A549 (cell line): Measurements from ENCODE around the gene CDK9. TPM values are rescaled to one million over a fixed set of nuclear protein-coding genes. Genes with fewer than 3 reads are reported as not detected.

Source experiments
- ATAC-seq, 2 experiments: fragments of 200-7000 bp in 1 of 2; fragments of >200 bp in 1 of 2; cut with Nextera tagmentation in 1 of 2; cut with Tn5 transposase in 1 of 2; 3 replicates each; pipeline versions ENCODE4 v1.8.0 to v1.9.1; 2018 to 2020; ENCODE audit warnings: mild to moderate bottlenecking in 1 of 2, moderate library complexity in 1 of 2
- CTCF ChIA-PET: fragments of 300-600 bp; sonication (Branson Sonifier 250); formaldehyde crosslinking; extraction: SDS; loops from one replicate; lab custom pipeline; 2021; ENCODE audit warnings: antibody characterized with exemption, inconsistent platforms; lab: Yijun Ruan, JAX
- POLR2A ChIA-PET: fragments of 350-600 bp; formaldehyde crosslinking; extraction: SDS; loops from one replicate; lab custom pipeline; 2021; ENCODE audit warnings: antibody characterized with exemption, inconsistent platforms; lab: Yijun Ruan, JAX
- DNase-seq, 2 experiments: peaks; one replicate each; pipeline versions ENCODE4 v3.0.0 to v3.0.0-alpha.2; 2011 to 2016; ENCODE audit warnings: low read depth in 1 of 2, low spot score in 1 of 2
- FAIRE-seq: peaks from 2 replicates; lab custom pipeline; 2011; peaks lifted over from hg19 to GRCh38; lab: Jason Lieb, UNC
- H3K27ac ChIP-seq, 2 experiments: fragments of >200 bp; sonication (Bioruptor Twin); formaldehyde crosslinking; 3 replicates each; pipeline ENCODE4 v1.5.1; 2016 to 2017
- H3K4me1 ChIP-seq: fragments of >200 bp; sonication (Bioruptor Twin); formaldehyde crosslinking; 3 replicates; pipeline ENCODE4 v1.6.1; 2016
- H3K4me2 ChIP-seq: fragments of >200 bp; sonication (Bioruptor Twin); formaldehyde crosslinking; 3 replicates; pipeline ENCODE4 v1.6.1; 2016
- H3K4me3 ChIP-seq: fragments of >200 bp; sonication (Bioruptor Twin); formaldehyde crosslinking; 3 replicates; pipeline ENCODE4 v1.5.1; 2016
- H3K9me3 ChIP-seq: fragments of >200 bp; sonication (Bioruptor Twin); formaldehyde crosslinking; 3 replicates; pipeline ENCODE4 v1.6.1; 2016
- ATOH8 ChIP-seq: fragments of 250-450 bp; sonication (Bioruptor Pico); IDR thresholded peaks from 2 replicates; pipeline ENCODE4 v1.5.0; 2020; ENCODE audit warnings: low read depth, mild to moderate bottlenecking, moderate library complexity
- CHD2 ChIP-seq: fragments of 150-350 bp; IDR thresholded peaks from 2 replicates; pipeline ENCODE4 v1.6.1; 2014; ENCODE audit warnings: low read length; ENCODE audit not compliant: partially characterized antibody
- EHF ChIP-seq: fragments of 250-450 bp; sonication (Bioruptor Pico); IDR thresholded peaks from 2 replicates; pipeline ENCODE4 v1.5.0; 2020; ENCODE audit warnings: mild to moderate bottlenecking
- EP300 ChIP-seq, 2 experiments: fragments of >200 bp; sonication (Bioruptor Twin); formaldehyde crosslinking; IDR thresholded peaks; 2 replicates in 1 of 2; 3 replicates in 1 of 2; pipeline ENCODE4 v1.6.1; 2016 to 2017
- FOSL2 ChIP-seq, 2 experiments: fragments of 450-650 bp in 1 of 2; fragments of >200 bp in 1 of 2; sonication (Bioruptor Twin) in 1 of 2; formaldehyde crosslinking; IDR thresholded peaks; 2 replicates each; pipeline versions ENCODE4 v1.5.0 to v1.6.1; 2016 to 2020; ENCODE audit warnings: mild to moderate bottlenecking in 1 of 2, moderate library complexity in 1 of 2
- FOXS1 ChIP-seq: fragments of 250-450 bp; sonication (Bioruptor Pico); IDR thresholded peaks from 2 replicates; pipeline ENCODE4 v1.5.0; 2020; ENCODE audit warnings: mild to moderate bottlenecking, moderate library complexity
- HDAC2 ChIP-seq: fragments of 200-600 bp; sonication (generic); IDR thresholded peaks from 2 replicates; pipeline ENCODE4 v1.6.1; 2016
- KDM5A ChIP-seq: fragments of 200-600 bp; sonication (generic); IDR thresholded peaks from 2 replicates; pipeline ENCODE4 v1.6.1; 2016; ENCODE audit warnings: antibody characterized with exemption, mild to moderate bottlenecking
- MAX ChIP-seq: IDR thresholded peaks from 2 replicates; pipeline ENCODE4 v1.6.1; 2012
- NFE2L2 ChIP-seq: fragments of 150-350 bp; conservative IDR thresholded peaks from 2 replicates; pipeline ENCODE4 v1.6.1; 2014; ENCODE audit warnings: low read length
- NPAS2 ChIP-seq: fragments of 250-450 bp; sonication (Bioruptor Pico); IDR thresholded peaks from 2 replicates; pipeline ENCODE4 v1.8.0; 2022; ENCODE audit warnings: mild to moderate bottlenecking, moderate library complexity, borderline replicate concordance
- POLR2A ChIP-seq: IDR thresholded peaks from 2 replicates; pipeline ENCODE4 v1.6.1; 2012; ENCODE audit warnings: mild to moderate bottlenecking, low read length
- TFCP2L1 ChIP-seq: fragments of 250-450 bp; sonication (Bioruptor Pico); IDR thresholded peaks from 2 replicates; pipeline ENCODE4 v1.5.0; 2021; ENCODE audit warnings: mild to moderate bottlenecking
- USF2 ChIP-seq: fragments of 450-650 bp; IDR thresholded peaks from 2 replicates; pipeline ENCODE4 v1.6.1; 2014; ENCODE audit warnings: antibody characterized with exemption
- ZFP36 ChIP-seq: fragments of 450-650 bp; IDR thresholded peaks from 2 replicates; pipeline ENCODE4 v1.6.1; 2014; ENCODE audit warnings: borderline replicate concordance; ENCODE audit not compliant: partially characterized antibody
- ZSCAN20 ChIP-seq: fragments of 250-450 bp; sonication (Bioruptor Pico); IDR thresholded peaks from 2 replicates; pipeline ENCODE4 v1.8.0; 2022; ENCODE audit warnings: mild to moderate bottlenecking, moderate library complexity
- WGBS: methylation state at CpG from one replicate; pipeline ENCODE4 v1.1.6; 2017; ENCODE audit errors: missing lambda C conversion rate; 5-methylcytosine and 5-hydroxymethylcytosine counted together
- polyA plus RNA-seq, 4 experiments: library from polyadenylated mRNA; depleted of rRNA in 3 of 4; stranded (reverse); fragments of >200 nt; fragmentation: RNase III in 1 of 4; extraction: RNeasy Plus Mini Kit Qiagen cat#74134 plus additional on column Dnase treatment in 1 of 4; gene quantifications; 2 replicates in 3 of 4; 3 replicates in 1 of 4; pipeline ENCODE4 v1.2.3, GENCODE V29; 2011 to 2017

The CDK9 gene
- polyA plus RNA-seq, 2 of the 4 experiments (the other 2 are of a cell fraction) = 43.8 to 45.7 TPM

GRCh38 chr9:127777368-127777980 lies 8.4 kb upstream of the CDK9 start:
- FAIRE-seq (no peak), ATAC-seq (no peak), DNase-seq (no peak)
- ChIA-PET CTCF (interaction anchor here (0.5 to 12.1 kb wide), 7 partner anchors 9 to 297 kb away, joined by 3 to 157 read pairs (median 3); partner anchors contain the start of genes SLC25A25 and TOR2A), POLR2A (no interaction called here)
- Histone ChIP-seq H3K4me2 (no peak overlapping the region), H3K9me3 (no peaks in the 10 kb centered on the region), H3K4me1 (peaks cover 9% of the 10 kb centered on the region; the same call in 2 of the 3 replicates), H3K27ac (no peak overlapping the region), H3K4me3 (no peak overlapping the region)
- 80% methylated on average over 15 of the region's 18 CpGs for WGBS
- TF ChIP-seq FOSL2 (IDR thresholded peaks at IDR 0.05) = no peak
- TF ChIP-seq FOSL2 (CRISPR knock-in tag; IDR thresholded peaks at IDR 0.05) = no peak
- TF ChIP-seq FOXS1 (CRISPR knock-in tag) = no peak
- TF ChIP-seq CHD2 = no peak
- no peak for TF ChIP-seq KDM5A
- no peak for TF ChIP-seq USF2
- TF ChIP-seq POLR2A = no peak
- no peak for TF ChIP-seq HDAC2
- no peak for TF ChIP-seq NPAS2 (CRISPR knock-in tag)
- no peak for TF ChIP-seq MAX
- TF ChIP-seq ZSCAN20 (CRISPR knock-in tag) = no peak
- TF ChIP-seq ATOH8 = no peak
- no peak for TF ChIP-seq TFCP2L1 (CRISPR knock-in tag)
- TF ChIP-seq NFE2L2 = no peak
- TF ChIP-seq, all 56 proteins: peak for 0

GRCh38 chr9:127778280-127779135 lies 7.3 kb upstream of the CDK9 start, which contains the start of gene SH2D3C:
SH2D3C (minus strand) TSS chr9:127778666; CDS start chr9:127778627, 39 bp downstream.
- DNase-seq = no peak
- peak in 1 of 2 experiments; percentile 10; a peak in 2 of 6 replicates for ATAC-seq
- Histone ChIP-seq H3K4me1 (peaks cover 9% of the 10 kb centered on the region; the same call in 2 of the 3 replicates), H3K4me3 (no peak within 1 kb of the TSS), H3K9me3 (no peaks in the 10 kb centered on the region), H3K4me2 (no peak within 1 kb of the TSS; the same call in 2 of the 3 replicates), H3K27ac (peak within 1 kb of the TSS; percentile 48 to 71; a peak in 5 of 6 replicates)
- 79% methylated on average over 13 of the region's 13 CpGs for WGBS
- CTCF ChIA-PET = interaction anchor here (0.5 to 12.1 kb wide), 14 partner anchors 8 to 340 kb away, joined by 3 to 157 read pairs (median 3); partner anchors contain the start of genes SLC25A25 and TOR2A
- TF ChIP-seq EP300 (IDR thresholded peaks at IDR 0.05) (no peak), KDM5A (no peak)
- POLR2A ChIA-PET = no interaction called here
- no peak for FAIRE-seq

- no peak overlapping the region; the same call in 2 of the 3 replicates for H3K4me2 ChIP-seq
- peaks cover 9% of the 10 kb centered on the region; the same call in 2 of the 3 replicates for H3K4me1 ChIP-seq
- 60% methylated on average over 13 of the region's 17 CpGs for WGBS
- peak overlapping the region; percentile 48 to 71; a peak in 5 of 6 replicates for H3K27ac ChIP-seq
- FAIRE-seq = no peak
- H3K4me3 ChIP-seq = no peak overlapping the region
- DNase-seq = no peak
- ChIA-PET CTCF (interaction anchor here (0.8 to 12.1 kb wide), 7 partner anchors 8 to 190 kb away, joined by 3 to 157 read pairs (median 5); partner anchors contain the start of gene TOR2A), POLR2A (no interaction called here)
- TF ChIP-seq ZFP36 = peak; percentile 13
- TF ChIP-seq EHF (CRISPR knock-in tag) = no peak
- H3K9me3 ChIP-seq = no peaks in the 10 kb centered on the region
- ATAC-seq = peak; percentile 43 to 50; a peak in 5 of 6 replicates
These were observed 6.5 kb upstream of the CDK9 start for GRCh38 chr9:127779136-127779981.
